Stimulated activated CD4-positive, alpha-beta T cell treated with anti-CD3 and anti-CD28 coated beads, Interleukin-4, amount 100 ng/mL, for 4 hours (primary cell): Measurements from ENCODE around the gene MILR1.
"Not testable (repeated sequence)": the region's sequence is repeated elsewhere in the genome, so short reads cannot be mapped to it uniquely, and the experiment has no call there.

Experiments
- DNase-seq, 2 experiments: peaks; one replicate each; pipeline ENCODE4 v3.0.0-alpha.2; 2020

The MILR1 gene

DNA sequence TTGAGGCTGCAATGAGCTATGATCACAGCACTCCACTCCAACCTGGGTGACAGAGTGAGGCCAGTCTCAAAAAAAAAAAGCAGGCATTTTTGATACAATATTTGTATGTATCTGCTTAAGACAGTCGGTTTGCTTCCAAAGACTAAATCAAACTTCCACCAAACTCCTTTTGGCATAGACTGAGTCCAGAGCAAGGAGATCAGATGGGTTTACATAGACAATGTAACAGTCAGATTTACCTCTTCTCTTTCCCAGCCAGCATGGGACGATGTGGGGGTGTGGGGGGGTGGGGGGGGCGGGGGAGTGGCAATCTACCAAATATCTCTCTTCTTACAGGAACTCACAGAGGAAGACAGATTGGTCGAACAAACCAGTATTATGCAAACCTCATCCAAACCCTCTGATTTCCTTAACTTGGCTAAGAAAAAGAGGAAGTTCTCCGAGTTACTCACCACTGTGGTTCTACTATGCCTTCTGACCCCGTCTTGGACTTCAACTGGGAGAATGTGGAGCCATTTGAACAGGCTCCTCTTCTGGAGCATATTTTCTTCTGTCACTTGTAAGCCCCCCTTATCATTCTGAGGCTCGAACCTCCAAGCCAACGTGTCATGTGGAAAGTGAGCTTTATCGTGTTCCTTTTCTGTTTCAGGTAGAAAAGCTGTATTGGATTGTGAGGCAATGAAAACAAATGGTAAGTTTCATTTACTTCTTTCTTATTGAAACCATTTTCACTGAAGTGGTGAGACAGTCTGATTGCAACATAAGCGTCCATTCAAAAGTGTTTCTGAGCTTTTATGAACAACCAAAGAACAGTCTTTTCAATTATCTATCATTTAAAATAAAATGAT is at the start of gene MILR1:
Gene MILR1 (plus strand): TSS at position 451 of the 848 bp plus-strand sequence. CDS start 54 bp downstream, at position 505.
- DNase-seq: no peak

DNA sequence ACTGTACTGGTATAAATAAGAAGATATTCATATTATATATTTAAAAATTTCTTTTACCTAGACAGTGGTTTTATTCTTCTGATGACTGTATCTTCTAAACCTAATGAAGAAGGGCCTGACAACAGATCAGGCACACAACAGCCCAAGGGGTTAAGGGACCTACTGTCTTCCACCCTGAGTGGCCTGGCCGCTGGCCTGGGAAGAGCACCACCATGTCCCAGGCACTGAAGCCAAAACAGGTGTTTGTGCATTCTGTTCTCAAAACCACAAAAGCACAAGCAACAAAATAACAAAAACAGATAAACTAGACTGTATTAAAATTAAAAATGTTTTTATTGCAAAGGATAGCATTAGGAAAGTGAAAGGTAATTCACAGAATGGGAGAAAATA is 49.2 kb upstream of the MILR1 start:
- DNase-seq: no peak

DNA sequence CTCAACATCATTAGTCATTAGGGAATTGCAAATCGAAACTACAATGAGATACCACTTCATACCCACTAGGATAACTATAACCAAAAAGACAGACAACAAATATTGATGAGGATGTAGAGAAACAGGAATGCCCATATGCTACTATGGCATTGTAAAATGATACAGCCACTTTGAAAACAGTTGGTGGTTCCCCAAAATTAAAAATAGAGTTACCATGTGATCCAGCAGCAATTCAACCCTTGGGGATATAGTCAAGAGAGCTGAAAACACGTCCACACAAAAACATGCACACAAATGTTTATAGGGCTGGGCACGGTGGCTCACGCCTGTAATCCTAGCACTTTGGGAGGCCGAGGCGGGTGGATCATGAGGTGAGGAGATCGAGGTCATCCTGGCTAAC is 48.3 kb upstream of the MILR1 start:
- DNase-seq: no peak

DNA sequence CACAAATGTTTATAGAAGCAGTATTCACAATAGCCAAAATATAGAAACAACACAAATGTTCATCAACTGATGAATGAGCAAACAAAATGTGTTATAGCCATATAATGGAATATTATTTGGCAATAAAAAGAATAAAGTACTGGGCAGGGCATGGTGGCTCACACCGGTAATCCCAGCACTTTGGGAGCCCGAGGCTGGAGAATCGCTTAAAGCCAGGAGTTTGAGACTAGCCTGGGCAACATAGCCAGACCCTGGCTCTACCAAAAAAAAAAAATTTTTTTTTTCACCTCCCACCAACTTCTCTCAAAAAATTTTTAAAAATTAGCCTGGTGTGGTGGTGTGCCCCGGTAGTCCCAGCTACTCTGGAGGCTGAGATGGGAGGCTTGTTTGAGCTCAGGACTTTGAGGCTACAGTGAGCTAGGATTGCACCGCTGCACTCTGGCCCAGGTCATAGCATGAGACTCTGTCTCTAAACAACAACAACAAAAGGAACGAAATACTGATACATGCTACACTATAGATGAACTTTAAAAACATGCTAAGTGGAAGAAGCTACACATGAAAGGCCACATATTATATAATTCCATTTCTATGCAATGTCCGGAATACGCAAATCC is 47.6 kb upstream of the MILR1 start:
- no peak for DNase-seq

GRCh38 chr17:64401941-64402340 is 47.0 kb upstream of the MILR1 start:
- DNase-seq: no peak

GRCh38 chr17:64402469-64402868 is 46.4 kb upstream of the MILR1 start:
- no peak for DNase-seq

DNA sequence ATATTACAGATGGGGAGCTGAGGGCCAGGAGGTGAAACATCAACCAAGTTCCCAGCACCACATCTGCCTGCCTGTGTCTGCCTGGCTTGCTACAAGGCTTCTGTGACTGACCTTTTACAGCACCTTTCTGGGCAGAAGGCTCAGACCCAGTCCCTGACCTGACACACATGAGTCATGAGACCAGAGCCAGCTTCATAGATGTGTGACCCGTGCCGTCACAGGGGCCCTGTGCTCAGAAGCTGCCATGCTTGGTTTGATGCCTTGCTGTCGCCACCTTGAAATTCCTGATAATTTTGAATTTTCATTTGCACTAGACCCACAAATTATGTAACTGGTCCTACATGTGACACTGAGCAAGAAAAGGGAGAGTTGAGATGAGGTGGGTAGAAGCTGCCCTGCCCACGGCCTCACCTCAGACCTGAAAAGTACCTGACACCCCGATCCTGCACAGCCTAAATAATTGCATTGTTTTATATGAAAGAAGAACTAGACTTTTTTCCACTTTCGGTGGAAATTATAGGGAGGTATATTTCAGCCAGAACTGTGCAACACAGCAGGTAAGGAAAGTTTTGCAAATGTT is 44.9 kb upstream of the MILR1 start:
- DNase-seq: no peak

- no peak for DNase-seq
These were observed 42.4 kb upstream of the MILR1 start for GRCh38 chr17:64406321-64407200.

DNA sequence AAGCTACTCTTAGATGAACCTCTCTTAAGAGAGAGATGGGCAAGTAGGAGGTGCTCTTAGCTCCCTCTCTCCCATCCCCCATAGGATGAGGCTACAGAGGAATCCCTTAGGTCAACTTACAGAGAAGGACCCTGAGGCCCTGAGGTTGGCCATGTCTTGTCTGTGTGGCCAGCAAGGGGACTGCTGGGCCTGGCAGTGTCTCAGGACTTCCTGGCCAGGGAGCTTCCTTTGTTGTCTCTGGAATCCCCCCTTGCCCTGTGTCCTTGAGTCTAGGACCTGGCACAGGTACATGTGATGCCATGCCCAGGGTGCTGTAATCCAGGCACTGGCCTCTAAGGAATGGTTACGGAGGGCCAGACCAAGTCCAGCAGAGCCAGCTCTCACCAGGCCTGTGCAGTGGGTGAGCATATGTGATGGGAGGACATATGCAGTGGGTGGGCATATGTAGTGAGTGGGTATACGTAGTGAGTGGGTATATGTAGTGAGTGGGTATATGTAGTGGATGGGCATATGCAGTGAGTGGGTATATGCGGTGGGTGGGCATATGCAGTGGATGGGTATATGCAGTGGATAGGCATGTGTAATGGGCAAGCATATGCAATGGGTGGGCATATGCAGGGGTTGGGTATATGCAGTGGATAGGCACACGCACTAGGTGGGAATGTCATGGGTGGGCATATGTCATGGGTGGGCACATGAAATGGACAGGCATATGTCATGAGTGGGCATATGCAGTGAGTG is 38.0 kb upstream of the MILR1 start:
- no peak for DNase-seq

- DNase-seq: no peak
These were observed 36.7 kb upstream of the MILR1 start for GRCh38 chr17:64411999-64412771.

DNA sequence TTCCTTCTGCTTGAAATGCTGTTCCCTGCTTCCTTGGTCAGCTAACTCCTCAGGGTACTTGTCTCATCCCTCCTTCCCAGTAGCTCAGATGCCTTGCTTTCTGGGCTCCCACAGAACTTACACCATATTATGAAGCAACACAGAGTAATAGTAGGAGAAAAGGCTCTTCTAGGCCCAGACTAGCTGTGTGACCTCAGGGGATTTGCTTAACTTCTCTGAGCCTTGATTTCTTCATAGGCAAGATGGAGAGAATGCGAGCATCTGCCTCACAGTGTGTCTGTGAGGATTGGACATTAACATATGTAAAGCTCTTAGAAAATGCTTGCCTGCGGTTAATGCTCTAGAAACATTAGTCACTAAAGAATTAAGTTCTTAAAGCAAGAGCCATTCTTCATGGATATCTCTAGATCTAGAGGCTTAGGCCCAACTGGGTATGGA is 36.0 kb upstream of the MILR1 start:
- DNase-seq: no peak

- no peak for DNase-seq
These were observed 35.4 kb upstream of the MILR1 start for GRCh38 chr17:64413513-64413912.

DNA sequence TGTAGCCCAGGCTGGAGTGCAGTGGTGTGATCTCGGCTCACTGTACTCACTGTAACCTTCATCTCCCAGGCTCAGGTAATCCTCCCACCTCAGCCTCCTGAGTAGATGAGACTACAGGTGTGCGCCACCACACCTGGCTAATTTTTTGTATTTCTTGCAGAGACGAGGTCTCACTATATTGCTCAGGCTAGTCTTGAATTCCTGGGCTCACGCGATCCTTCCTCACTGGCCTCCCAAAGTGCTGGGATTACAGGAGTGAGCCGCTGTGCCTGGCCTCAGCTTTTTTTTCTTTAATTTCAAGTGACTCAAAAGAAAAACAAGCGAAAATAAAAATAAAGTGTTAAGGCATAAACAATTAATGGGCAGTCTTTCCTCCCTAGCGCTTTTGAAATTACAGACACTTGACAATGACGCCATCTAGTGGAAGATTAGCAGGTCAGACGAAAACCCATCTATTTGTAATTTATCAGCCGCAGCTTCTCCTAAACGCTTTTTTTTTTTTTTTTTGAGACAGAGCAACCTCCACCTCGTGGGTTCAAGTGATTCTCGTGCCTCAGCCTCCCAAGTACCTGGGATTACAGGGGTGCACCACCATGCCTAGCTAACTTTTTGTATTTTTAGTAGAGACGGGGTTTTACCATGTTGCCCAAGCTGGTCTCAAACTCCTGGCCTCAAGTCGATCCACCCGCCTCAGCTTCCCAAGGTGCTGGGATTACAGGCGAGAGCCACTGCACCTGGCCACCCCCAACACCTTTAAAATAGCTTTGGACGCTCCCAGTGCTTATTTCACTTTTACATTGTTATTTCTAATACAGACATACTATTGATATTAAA is 30.2 kb upstream of the MILR1 start:
- DNase-seq: no peak

DNA sequence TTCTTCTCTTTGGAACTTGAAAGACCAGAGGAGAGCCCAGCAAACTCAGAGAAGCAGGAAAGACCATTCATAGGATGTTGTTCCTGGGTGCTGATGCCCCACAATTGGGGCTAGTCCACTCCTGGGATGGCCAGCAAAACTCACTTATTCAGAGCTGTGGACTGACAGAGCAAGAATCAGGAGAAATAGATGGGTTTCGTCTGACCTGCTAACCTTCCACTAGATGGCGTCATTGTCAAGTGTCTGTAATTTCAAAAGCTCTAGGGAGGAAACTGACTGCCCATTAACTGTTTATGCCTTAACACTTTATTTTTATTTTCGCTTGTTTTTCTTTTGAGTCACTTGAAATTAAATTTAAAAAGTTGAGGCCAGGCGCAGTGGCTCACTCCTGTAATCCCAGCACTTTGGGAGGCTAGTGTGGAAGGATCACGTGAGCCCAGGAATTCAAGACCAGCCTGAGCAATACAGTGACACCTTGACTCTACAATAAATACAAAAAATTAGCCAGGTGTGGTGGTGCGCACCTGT is 28.7 kb upstream of the MILR1 start:
- DNase-seq: peak in 1 of 2 experiments; percentile 18

GRCh38 chr17:64422121-64422520 is 26.8 kb upstream of the MILR1 start:
- not testable (repeated sequence) for DNase-seq

DNA sequence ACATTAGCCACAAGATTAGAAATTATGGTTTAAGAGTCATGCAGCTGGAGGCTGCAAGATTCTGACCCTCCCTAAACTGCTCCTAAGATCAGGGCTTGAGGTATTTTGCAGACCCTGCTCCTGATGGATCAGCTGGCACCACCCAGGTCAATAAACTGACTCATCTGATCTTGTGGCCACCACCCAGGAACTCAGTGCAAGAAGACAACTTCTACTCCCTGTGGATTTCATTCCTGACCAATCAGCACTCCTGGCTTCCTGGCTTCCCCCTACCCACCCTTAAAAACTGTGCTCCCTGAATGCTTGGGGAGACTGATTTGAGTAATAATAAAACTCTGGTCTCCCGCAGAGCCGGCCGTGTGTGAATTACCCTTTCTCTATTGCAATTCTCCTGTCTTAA is 25.0 kb upstream of the MILR1 start:
- DNase-seq: no peak

DNA sequence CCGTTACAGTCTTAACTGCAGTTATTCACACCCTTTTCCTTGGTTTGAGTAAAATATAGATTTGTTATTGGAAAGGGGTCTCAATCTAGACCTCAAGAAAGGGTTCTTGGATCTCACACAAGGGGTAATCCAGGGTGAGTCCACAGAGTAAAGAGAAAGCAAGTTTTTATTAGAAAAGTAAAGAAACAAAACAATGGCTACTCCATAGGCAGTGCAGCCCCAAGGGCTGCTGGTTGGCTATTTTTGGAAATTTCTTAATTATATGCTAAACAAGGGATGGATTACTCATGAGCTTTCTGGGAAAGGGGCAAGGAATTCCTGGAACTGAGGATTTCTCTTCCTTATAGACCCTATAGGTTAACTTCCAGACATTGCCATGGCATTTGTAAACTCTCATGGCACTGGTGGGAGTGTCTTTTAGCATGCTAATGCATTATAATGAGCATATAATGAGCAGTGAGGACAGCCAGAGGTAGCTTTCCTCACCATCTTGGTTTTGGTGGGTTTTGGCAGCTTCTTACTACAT is 24.5 kb upstream of the MILR1 start:
- no peak for DNase-seq

- no peak for DNase-seq
These were observed 23.7 kb upstream of the MILR1 start for GRCh38 chr17:64425191-64425590.

- DNase-seq: no peak
These were observed 22.3 kb upstream of the MILR1 start for GRCh38 chr17:64426596-64426995.

DNA sequence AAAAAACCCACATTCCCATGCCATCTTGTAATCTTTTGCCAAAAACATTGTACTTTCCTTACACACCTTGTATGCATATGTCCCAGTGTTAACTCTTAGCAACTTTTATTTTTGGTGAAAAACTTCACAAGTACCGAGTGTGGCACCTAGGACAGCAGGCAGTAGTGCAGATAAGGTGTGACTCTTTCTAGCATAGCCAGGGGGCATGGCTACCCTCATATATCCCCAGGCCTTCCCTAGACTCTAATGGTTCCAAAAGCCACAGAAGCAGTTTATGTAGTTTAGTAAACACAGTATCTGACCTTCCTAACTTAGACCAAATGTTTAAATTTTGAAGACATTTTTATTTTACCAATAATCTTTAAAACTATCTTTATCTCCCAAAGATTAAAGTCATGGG is 20.5 kb upstream of the MILR1 start:
- no peak for DNase-seq
